DMS 273 (cell line): ENCODE data around the gene ZNF75A.

Experiments
- DNase-seq: peaks from one replicate; lab custom pipeline; 2025; ENCODE audit not compliant: unreplicated experiment; lab: John Stamatoyannopoulos, UW

The ZNF75A gene

GRCh38 chr16:3364774-3365427, 59.6 kb downstream of the ZNF75A start:
- DNase-seq: no peak
